ENCODE data around the gene PTCH2.

The PTCH2 gene

DNA sequence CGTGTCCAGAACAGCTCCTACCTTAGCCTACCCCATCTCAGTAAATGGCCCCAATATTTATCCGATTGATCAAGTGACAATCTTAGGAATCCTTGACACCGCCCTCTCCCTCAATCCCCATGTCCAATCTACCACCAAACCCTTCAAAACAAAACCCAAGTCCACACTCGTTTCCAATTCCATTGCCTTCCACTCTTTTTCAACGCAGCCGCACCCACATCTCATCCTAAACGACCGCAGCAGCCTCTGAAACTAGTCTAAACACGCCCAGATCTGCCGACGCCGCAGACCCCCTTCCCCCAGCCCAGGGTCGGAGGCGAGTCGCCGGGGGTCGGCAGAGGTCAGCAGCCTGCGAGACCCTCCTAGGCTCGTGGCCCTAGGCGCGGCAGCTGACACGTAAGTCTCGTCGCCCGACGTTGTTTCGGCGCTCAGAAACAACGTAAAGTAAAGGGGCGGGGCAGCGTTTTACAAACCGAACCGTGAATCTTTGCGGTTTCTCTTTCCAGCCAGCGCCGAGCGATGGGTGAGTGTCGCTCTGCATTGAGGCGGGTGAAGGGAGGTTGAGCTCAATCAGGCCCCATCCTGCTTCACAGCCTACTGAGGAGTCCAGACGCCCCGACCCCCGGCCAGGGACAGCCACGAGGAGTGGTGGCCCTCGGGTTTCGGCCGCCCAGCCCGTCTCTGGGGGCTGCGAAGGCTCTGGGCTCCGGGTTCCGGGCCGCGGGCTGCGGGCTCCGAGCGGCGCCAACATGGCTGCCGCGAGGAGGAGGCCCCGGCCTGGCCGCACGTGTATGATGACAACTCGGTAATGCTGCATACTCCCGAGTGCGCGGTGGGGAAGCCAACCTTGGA is 67.7 kb downstream of the PTCH2 start, which contains the start of gene RPS8:
RPS8 (plus strand) TSS at position 463 of the 852 bp plus-strand sequence; CDS start at position 520, 57 bp downstream.
- TF ChIP-seq CTCF (IDR thresholded peaks at IDR 0.05; ENCODE audit: extremely low read depth, missing control alignments) = no peak
- DNase-seq (ENCODE audit: low spot score) = peak; percentile 90

Measured in GM20000 (cell line).